OCI-LY3 (cell line): Measurements from ENCODE around the gene LMAN2L.

ENCODE experiments used
- EZH2phosphoT487 ChIP-seq: fragments of 200-600 bp; shearing (Covaris generic); IDR thresholded peaks from 2 replicates; pipeline ENCODE4 v1.6.1; 2018; ENCODE audit warnings: antibody characterized with exemption, mixed run types, low read depth
- TF ChIP-seq, protein P1 (sequence below): fragments of 200-600, 300-600 bp; sonication (generic); IDR thresholded peaks from 2 replicates; pipeline ENCODE4 v1.5.1; 2014; ENCODE audit warnings: antibody characterized with exemption, low read length, low read depth

DNA sequence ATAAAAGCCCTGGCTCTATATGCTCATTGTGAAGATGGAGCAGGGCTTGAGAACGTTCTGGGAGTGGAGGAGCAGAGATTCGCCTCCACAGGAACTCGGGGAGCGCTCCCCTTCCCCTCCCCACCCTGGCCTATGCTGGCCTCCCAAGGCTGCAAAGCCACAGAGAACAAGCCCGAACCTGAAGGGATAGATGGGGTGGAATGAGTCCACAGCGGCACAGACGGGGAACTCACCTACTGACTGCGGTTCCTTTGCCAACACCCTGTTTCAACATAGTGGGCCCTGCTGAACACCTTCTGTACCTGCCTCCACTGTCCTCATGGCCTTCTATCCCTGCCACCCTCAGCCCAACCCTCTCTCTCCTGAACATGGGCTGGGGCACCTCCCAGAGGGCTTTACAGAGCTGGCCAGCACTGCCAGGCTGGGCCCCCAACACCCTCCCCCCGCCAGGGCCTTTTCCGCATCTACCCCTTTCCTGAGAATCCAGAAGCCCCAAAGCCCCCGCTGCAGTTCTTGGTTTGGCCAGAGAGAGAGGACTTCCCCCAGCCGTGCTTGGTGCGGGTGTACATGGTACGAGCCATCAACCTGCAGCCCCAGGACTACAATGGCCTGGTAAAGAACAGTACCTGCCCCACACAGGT, 41.5 kb downstream of the LMAN2L start:
- TF ChIP-seq, protein P1, sequence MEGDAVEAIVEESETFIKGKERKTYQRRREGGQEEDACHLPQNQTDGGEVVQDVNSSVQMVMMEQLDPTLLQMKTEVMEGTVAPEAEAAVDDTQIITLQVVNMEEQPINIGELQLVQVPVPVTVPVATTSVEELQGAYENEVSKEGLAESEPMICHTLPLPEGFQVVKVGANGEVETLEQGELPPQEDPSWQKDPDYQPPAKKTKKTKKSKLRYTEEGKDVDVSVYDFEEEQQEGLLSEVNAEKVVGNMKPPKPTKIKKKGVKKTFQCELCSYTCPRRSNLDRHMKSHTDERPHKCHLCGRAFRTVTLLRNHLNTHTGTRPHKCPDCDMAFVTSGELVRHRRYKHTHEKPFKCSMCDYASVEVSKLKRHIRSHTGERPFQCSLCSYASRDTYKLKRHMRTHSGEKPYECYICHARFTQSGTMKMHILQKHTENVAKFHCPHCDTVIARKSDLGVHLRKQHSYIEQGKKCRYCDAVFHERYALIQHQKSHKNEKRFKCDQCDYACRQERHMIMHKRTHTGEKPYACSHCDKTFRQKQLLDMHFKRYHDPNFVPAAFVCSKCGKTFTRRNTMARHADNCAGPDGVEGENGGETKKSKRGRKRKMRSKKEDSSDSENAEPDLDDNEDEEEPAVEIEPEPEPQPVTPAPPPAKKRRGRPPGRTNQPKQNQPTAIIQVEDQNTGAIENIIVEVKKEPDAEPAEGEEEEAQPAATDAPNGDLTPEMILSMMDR: no peak
- no peak for TF ChIP-seq EZH2phosphoT487
